Measurements from ENCODE around the gene GARIN5A. TPM values are rescaled to one million over a fixed set of nuclear protein-coding genes. Genes with fewer than 3 reads are reported as not detected.
A peak's percentile ranks its signal among the peaks of the same experiment; 100 is the strongest.

GARIN5A gene
- total and polyA plus RNA-seq, 4 experiments from 2014 or later = 0.39 to 0.61 (median 0.44) TPM; not detected in 1

- Histone ChIP-seq H3K36me3 (ENCODE audit: insufficient read depth, low read length) (no peaks in the 10 kb centered on the region), H3K27me3 (ENCODE audit: insufficient read depth, low read length) (peaks cover 2% of the 10 kb centered on the region), H3K9me3 (ENCODE audit: control insufficient read depth in 1 of 2, low read length in 2 of 2) (no peaks in the 10 kb centered on the region), H3K4me3 (ENCODE audit: low read length in 2 of 2) (no peak overlapping the region), H3K4me1 (ENCODE audit: insufficient read depth, low read length) (no peaks in the 10 kb centered on the region), H3K27ac (ENCODE audit: low read depth, low read length) (no peak overlapping the region)
- POLR2A ChIA-PET (ENCODE audit: partially characterized antibody) = interaction anchor here (1.9 kb wide), 1 partner anchor 104 kb away, joined by 9 read pairs; no protein-coding TSS in a partner anchor
- DNase-seq = peak in 4 of 5 donors; percentile 37 to 51 (median 46)
- Mint-ChIP-seq H3K27ac (peak overlapping the region in 1 of 7 donors; percentile 63), H3K4me3 (no peak overlapping the region), H3K9me3 (no peaks in the 10 kb centered on the region), H3K36me3 (no peaks in the 10 kb centered on the region), H3K27me3 (peaks cover 5 to 18% of the 10 kb centered on the region in 2 donors), H3K4me1 (peaks cover 3 to 6% (median 4%) of the 10 kb centered on the region in 4 donors)
- intact Hi-C loops (cut with micrococcal nuclease) = loop anchor here (1.0 kb wide), 2 partner anchors 93 to 104 kb away; no protein-coding TSS in a partner anchor
- CTCF ChIA-PET (ENCODE audit: partially characterized antibody) = interaction anchor here (0.7 to 1.9 kb wide), 11 partner anchors 13 to 104 kb away, joined by 3 to 19 read pairs (median 5); partner anchors contain the start of gene NAPSA
These were observed 15.4 kb downstream of the GARIN5A start for GRCh38 chr19:50461066-50461875.

- Histone ChIP-seq H3K4me1 (ENCODE audit: insufficient read depth, low read length) (no peaks in the 10 kb centered on the region), H3K27me3 (ENCODE audit: insufficient read depth, low read length) (peaks cover 2% of the 10 kb centered on the region), H3K27ac (ENCODE audit: low read depth, low read length) (no peak overlapping the region), H3K9me3 (ENCODE audit: control insufficient read depth in 1 of 2, low read length in 2 of 2) (no peaks in the 10 kb centered on the region), H3K4me3 (ENCODE audit: low read length in 2 of 2) (no peak overlapping the region), H3K36me3 (ENCODE audit: insufficient read depth, low read length) (no peaks in the 10 kb centered on the region)
- CTCF ChIA-PET (ENCODE audit: partially characterized antibody) = interaction anchor here (0.6 to 1.9 kb wide), 10 partner anchors 14 to 103 kb away, joined by 3 to 19 read pairs (median 5); partner anchors contain the start of gene NAPSA
- Mint-ChIP-seq H3K27ac (no peak overlapping the region), H3K27me3 (peaks cover 7 to 25% of the 10 kb centered on the region in 2 donors), H3K4me3 (no peak overlapping the region), H3K9me3 (no peaks in the 10 kb centered on the region), H3K4me1 (peaks cover 3 to 6% (median 4%) of the 10 kb centered on the region in 4 donors), H3K36me3 (no peaks in the 10 kb centered on the region)
- intact Hi-C loops (cut with micrococcal nuclease) = no loop called here
- POLR2A ChIA-PET (ENCODE audit: partially characterized antibody) = interaction anchor here (1.0 to 1.9 kb wide), 2 partner anchors 92 to 103 kb away, joined by 3 to 9 read pairs; no protein-coding TSS in a partner anchor
- DNase-seq = no peak
These were observed 16.4 kb downstream of the GARIN5A start for GRCh38 chr19:50460161-50460765.

GRCh38 chr19:50459638-50460037, 17.0 kb downstream of the GARIN5A start:
- intact Hi-C loops (cut with micrococcal nuclease) = no loop called here
- H3K4me3 Mint-ChIP-seq = no peak overlapping the region

GRCh38 chr19:50459067-50459456, 17.6 kb downstream of the GARIN5A start:
- ChIA-PET CTCF (ENCODE audit: partially characterized antibody) (no interaction called here), POLR2A (ENCODE audit: partially characterized antibody) (no interaction called here)
- Histone ChIP-seq H3K36me3 (ENCODE audit: insufficient read depth, low read length) (no peaks in the 10 kb centered on the region), H3K4me3 (ENCODE audit: low read length in 2 of 2) (no peak overlapping the region), H3K4me1 (ENCODE audit: insufficient read depth, low read length) (no peaks in the 10 kb centered on the region), H3K27me3 (ENCODE audit: insufficient read depth, low read length) (peaks cover 2% of the 10 kb centered on the region), H3K9me3 (ENCODE audit: control insufficient read depth in 1 of 2, low read length in 2 of 2) (no peaks in the 10 kb centered on the region), H3K27ac (ENCODE audit: low read depth, low read length) (no peak overlapping the region)
- Mint-ChIP-seq H3K36me3 (no peaks in the 10 kb centered on the region), H3K27ac (no peak overlapping the region), H3K4me3 (no peak overlapping the region), H3K27me3 (peaks cover 10 to 26% of the 10 kb centered on the region in 2 donors), H3K9me3 (no peaks in the 10 kb centered on the region), H3K4me1 (peaks cover 3 to 6% (median 4%) of the 10 kb centered on the region in 4 donors)
- intact Hi-C loops (cut with micrococcal nuclease) = no loop called here
- no peak for DNase-seq

More at GRCh38 chr19:50459638-50460037, 17.0 kb downstream of the GARIN5A start:
- DNase-seq = no peak
- H3K9me3 Mint-ChIP-seq = no peaks in the 10 kb centered on the region
- Histone ChIP-seq H3K9me3 (ENCODE audit: control insufficient read depth in 1 of 2, low read length in 2 of 2) (no peaks in the 10 kb centered on the region), H3K36me3 (ENCODE audit: insufficient read depth, low read length) (no peaks in the 10 kb centered on the region), H3K4me3 (ENCODE audit: low read length in 2 of 2) (no peak overlapping the region), H3K4me1 (ENCODE audit: insufficient read depth, low read length) (no peaks in the 10 kb centered on the region), H3K27ac (ENCODE audit: low read depth, low read length) (no peak overlapping the region), H3K27me3 (ENCODE audit: insufficient read depth, low read length) (peaks cover 2% of the 10 kb centered on the region)
- H3K36me3 Mint-ChIP-seq = no peaks in the 10 kb centered on the region
- H3K27ac Mint-ChIP-seq = no peak overlapping the region
- ChIA-PET POLR2A (ENCODE audit: partially characterized antibody) (interaction anchor here (1.0 kb wide), 1 partner anchor 91 kb away, joined by 3 read pairs; no protein-coding TSS in a partner anchor), CTCF (ENCODE audit: partially characterized antibody) (interaction anchor here (1.5 to 1.6 kb wide), 2 partner anchors 14 to 19 kb away, joined by 5 to 7 read pairs; no protein-coding TSS in a partner anchor)
- H3K27me3 Mint-ChIP-seq = peaks cover 10 to 26% of the 10 kb centered on the region in 2 donors
- H3K4me1 Mint-ChIP-seq = peaks cover 3 to 6% (median 4%) of the 10 kb centered on the region in 4 donors

GRCh38 chr19:50458396-50459066, 18.1 kb downstream of the GARIN5A start:
- intact Hi-C loops (cut with micrococcal nuclease) = no loop called here
- CTCF ChIA-PET (ENCODE audit: partially characterized antibody) = no interaction called here
- no peak overlapping the region for H3K27ac Mint-ChIP-seq
- DNase-seq = no peak
- H3K4me3 Mint-ChIP-seq = no peak overlapping the region
- no peaks in the 10 kb centered on the region for H3K9me3 ChIP-seq (ENCODE audit: control insufficient read depth in 1 of 2, low read length in 2 of 2)
- peaks cover 2% of the 10 kb centered on the region for H3K27me3 ChIP-seq (ENCODE audit: insufficient read depth, low read length)
- no peaks in the 10 kb centered on the region for H3K4me1 ChIP-seq (ENCODE audit: insufficient read depth, low read length)
- H3K4me1 Mint-ChIP-seq = peaks cover 3 to 6% (median 4%) of the 10 kb centered on the region in 4 donors
- no peak overlapping the region for H3K27ac ChIP-seq (ENCODE audit: low read depth, low read length)
- H3K27me3 Mint-ChIP-seq = peaks cover 10 to 26% of the 10 kb centered on the region in 2 donors
- H3K36me3 Mint-ChIP-seq = no peaks in the 10 kb centered on the region
- no peaks in the 10 kb centered on the region for H3K36me3 ChIP-seq (ENCODE audit: insufficient read depth, low read length)
- POLR2A ChIA-PET (ENCODE audit: partially characterized antibody) = no interaction called here
- no peaks in the 10 kb centered on the region for H3K9me3 Mint-ChIP-seq
- H3K4me3 ChIP-seq (ENCODE audit: low read length in 2 of 2) = no peak overlapping the region

GRCh38 chr19:50457300-50457699, 19.3 kb downstream of the GARIN5A start:
- Histone ChIP-seq H3K4me3 (ENCODE audit: low read length in 2 of 2) (no peak overlapping the region), H3K9me3 (ENCODE audit: control insufficient read depth in 1 of 2, low read length in 2 of 2) (no peaks in the 10 kb centered on the region), H3K36me3 (ENCODE audit: insufficient read depth, low read length) (no peaks in the 10 kb centered on the region), H3K27me3 (ENCODE audit: insufficient read depth, low read length) (peaks cover 2% of the 10 kb centered on the region), H3K27ac (ENCODE audit: low read depth, low read length) (no peak overlapping the region), H3K4me1 (ENCODE audit: insufficient read depth, low read length) (no peaks in the 10 kb centered on the region)
- H3K9me3 Mint-ChIP-seq = no peaks in the 10 kb centered on the region
- peaks cover 3 to 6% (median 4%) of the 10 kb centered on the region in 4 donors for H3K4me1 Mint-ChIP-seq
- no peak overlapping the region for H3K27ac Mint-ChIP-seq
- no peak for DNase-seq
- H3K27me3 Mint-ChIP-seq = peaks cover 10 to 24% of the 10 kb centered on the region in 2 donors
- intact Hi-C loops (cut with micrococcal nuclease) = no loop called here
- H3K4me3 Mint-ChIP-seq = no peak overlapping the region
- ChIA-PET POLR2A (ENCODE audit: partially characterized antibody) (no interaction called here), CTCF (ENCODE audit: partially characterized antibody) (no interaction called here)
- no peaks in the 10 kb centered on the region for H3K36me3 Mint-ChIP-seq

GRCh38 chr19:50455992-50456391, 20.7 kb downstream of the GARIN5A start:
- peaks cover 0 to under 1% (median 0%) of the 10 kb centered on the region in 4 donors for H3K4me1 Mint-ChIP-seq
- no peak overlapping the region for H3K27ac Mint-ChIP-seq
- intact Hi-C loops (cut with micrococcal nuclease) = no loop called here

More at GRCh38 chr19:50455992-50456391, 20.7 kb downstream of the GARIN5A start:
- H3K9me3 ChIP-seq (ENCODE audit: control insufficient read depth in 1 of 2, low read length in 2 of 2) = no peaks in the 10 kb centered on the region
- H3K27me3 ChIP-seq (ENCODE audit: insufficient read depth, low read length) = no peaks in the 10 kb centered on the region
- no peak overlapping the region for H3K4me3 Mint-ChIP-seq
- POLR2A ChIA-PET (ENCODE audit: partially characterized antibody) = no interaction called here
- peaks cover 8 to 18% of the 10 kb centered on the region in 2 donors for H3K27me3 Mint-ChIP-seq
- H3K36me3 Mint-ChIP-seq = no peaks in the 10 kb centered on the region
- H3K4me1 ChIP-seq (ENCODE audit: insufficient read depth, low read length) = no peaks in the 10 kb centered on the region
- H3K9me3 Mint-ChIP-seq = no peaks in the 10 kb centered on the region
- H3K27ac ChIP-seq (ENCODE audit: low read depth, low read length) = no peak overlapping the region
- no peaks in the 10 kb centered on the region for H3K36me3 ChIP-seq (ENCODE audit: insufficient read depth, low read length)
- H3K4me3 ChIP-seq (ENCODE audit: low read length in 2 of 2) = no peak overlapping the region
- no peak for DNase-seq
- CTCF ChIA-PET (ENCODE audit: partially characterized antibody) = no interaction called here

All from CD4-positive, alpha-beta memory T cell (primary cell).